ENCODE data around the gene CETN3. TPM values are rescaled to one million over a fixed set of nuclear protein-coding genes. Genes with fewer than 3 reads are reported as not detected.

CETN3 gene
- 10 to 100 TPM; 23.3 to 26.0 TPM for total RNA-seq

DNA sequence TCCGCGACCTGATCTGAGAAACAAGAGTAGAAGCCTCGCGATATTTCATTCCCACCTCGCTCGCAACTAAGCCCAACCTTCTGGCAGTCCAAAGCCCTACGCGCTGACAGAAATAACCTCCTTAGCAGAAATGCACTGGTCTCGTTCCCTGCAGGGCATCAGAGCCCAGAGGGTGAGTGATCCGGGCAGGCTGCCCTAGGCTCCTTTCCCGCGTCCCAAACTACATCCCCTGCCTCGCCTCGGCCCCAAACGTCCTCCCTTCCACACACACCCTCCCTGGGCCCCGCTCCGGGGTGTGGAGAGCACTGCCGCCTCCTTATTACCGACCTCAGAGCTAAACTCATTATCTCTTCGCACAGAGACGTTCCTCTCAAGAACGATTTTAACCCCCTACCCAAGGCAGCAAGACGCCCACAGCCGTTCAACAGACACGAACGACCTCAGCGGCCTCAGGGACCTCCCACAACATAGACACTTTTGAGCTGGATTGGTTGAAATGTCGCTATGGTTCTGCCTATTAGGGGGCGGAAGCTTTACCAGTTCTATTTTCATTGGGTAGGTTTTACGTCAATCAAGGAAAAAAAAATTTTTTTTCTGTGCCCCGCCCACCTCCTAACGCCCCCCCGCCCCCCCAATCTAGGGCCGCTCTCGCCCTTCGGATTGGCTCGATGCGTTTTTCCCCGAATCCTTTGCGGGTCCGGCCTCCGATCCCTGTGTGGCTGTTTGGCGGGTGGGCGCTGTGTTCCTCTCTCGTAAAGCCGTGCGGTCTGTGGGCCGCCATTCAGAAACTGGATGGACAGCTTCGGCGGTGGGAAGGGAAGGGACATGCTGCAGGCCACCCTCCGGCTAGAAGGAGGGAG, at the start of gene CETN3:
Gene CETN3, minus strand, starts transcription at position 439 of the 860 bp plus-strand sequence. Its CDS starts 95 bp downstream, at position 344.
- peak; percentile 92 for DNase-seq (ENCODE audit: low spot score)
- Mint-ChIP-seq H3K9me3 (no peaks in the 10 kb centered on the region), H3K27ac (no peak within 1 kb of the TSS), H3K27me3 (no peaks in the 10 kb centered on the region), H3K36me3 (peaks cover 9% of the 10 kb centered on the region), H3K4me1 (ENCODE audit: low read depth in 2 of 2) (peaks cover 0 to 5% of the 10 kb centered on the region in 2 donors), H3K4me3 (no peak within 1 kb of the TSS)
- ATAC-seq: peak; percentile 97 to 98

DNA sequence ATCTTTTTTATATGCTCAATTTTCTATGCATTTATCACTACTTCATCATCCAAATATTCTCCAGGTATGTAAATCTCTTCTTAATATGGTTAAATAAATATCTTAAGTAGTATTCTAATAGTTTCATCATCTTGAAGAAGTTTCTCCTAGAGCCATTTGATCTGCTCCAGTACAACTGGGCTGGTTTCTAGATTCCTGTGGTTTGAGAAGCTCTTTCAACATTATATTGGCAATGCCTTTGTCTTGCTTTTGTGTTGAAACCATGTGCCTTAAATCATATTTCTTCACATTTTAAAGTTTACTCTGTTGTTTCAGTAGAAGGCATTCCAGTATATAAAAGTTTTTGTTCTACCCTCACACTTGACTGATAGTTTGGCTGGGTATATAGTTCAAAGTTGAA, 37.4 kb upstream of the CETN3 start:
- no peak overlapping the region for H3K27ac Mint-ChIP-seq
- H3K4me3 Mint-ChIP-seq: no peak overlapping the region
- DNase-seq (ENCODE audit: low spot score) (no peak), ATAC-seq (no peak)
- peaks cover 0 to 6% of the 10 kb centered on the region in 2 donors for H3K27me3 Mint-ChIP-seq
- no peaks in the 10 kb centered on the region for H3K4me1 Mint-ChIP-seq (ENCODE audit: low read depth in 2 of 2)
- no peaks in the 10 kb centered on the region for H3K36me3 Mint-ChIP-seq
- H3K9me3 Mint-ChIP-seq: no peaks in the 10 kb centered on the region

DNA sequence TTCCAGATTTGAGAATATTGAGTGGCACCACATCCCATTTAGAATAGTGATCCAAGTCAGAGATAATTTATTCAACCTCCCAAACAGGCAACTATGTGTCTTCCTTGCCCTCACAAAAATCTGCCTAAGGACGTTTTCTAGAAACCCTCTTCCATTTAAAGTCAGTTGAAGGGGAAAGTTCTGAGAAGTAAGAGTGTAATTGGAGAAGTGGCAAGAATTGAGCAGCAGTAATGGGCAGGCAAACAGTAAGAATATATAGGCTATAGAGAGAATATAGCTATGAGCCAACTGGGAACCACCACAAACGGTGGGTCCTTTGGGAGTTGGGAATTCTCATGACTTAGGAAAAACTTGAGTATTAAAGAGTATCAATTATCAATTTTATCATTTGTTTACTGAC, 31.1 kb upstream of the CETN3 start:
- Mint-ChIP-seq H3K9me3 (no peaks in the 10 kb centered on the region), H3K36me3 (no peaks in the 10 kb centered on the region), H3K4me1 (ENCODE audit: low read depth in 2 of 2) (peaks cover 0 to 2% of the 10 kb centered on the region in 2 donors), H3K27me3 (peaks cover 0 to 8% of the 10 kb centered on the region in 2 donors), H3K27ac (no peak overlapping the region), H3K4me3 (peak overlapping the region; percentile 75)
- ATAC-seq: no peak
- DNase-seq (ENCODE audit: low spot score): no peak

DNA sequence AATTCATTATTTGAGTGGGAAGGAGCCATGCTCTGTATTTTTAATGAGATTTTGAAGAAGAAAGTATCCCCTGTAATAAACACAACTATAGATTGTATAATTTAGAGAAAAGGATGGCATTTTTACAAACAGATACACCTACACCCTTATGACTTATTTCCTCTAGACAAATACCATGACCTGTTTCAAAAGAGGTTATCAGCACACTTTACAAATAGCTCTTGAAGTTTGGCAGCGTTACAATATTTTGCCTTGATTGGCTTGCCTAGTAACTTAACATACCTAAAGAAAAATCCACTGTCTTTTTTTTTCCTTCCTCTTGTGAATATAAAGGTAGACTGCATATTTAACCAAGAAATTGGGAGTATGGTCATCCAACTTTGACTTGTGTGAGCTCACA, 28.5 kb upstream of the CETN3 start:
- H3K4me1 Mint-ChIP-seq (ENCODE audit: low read depth in 2 of 2): peaks cover 0 to 2% of the 10 kb centered on the region in 2 donors
- no peak overlapping the region for H3K4me3 Mint-ChIP-seq
- DNase-seq (ENCODE audit: low spot score) (no peak), ATAC-seq (no peak)
- H3K27me3 Mint-ChIP-seq: peaks cover 6 to 10% of the 10 kb centered on the region in 2 donors
- H3K9me3 Mint-ChIP-seq: no peaks in the 10 kb centered on the region
- H3K27ac Mint-ChIP-seq: no peak overlapping the region
- H3K36me3 Mint-ChIP-seq: no peaks in the 10 kb centered on the region

DNA sequence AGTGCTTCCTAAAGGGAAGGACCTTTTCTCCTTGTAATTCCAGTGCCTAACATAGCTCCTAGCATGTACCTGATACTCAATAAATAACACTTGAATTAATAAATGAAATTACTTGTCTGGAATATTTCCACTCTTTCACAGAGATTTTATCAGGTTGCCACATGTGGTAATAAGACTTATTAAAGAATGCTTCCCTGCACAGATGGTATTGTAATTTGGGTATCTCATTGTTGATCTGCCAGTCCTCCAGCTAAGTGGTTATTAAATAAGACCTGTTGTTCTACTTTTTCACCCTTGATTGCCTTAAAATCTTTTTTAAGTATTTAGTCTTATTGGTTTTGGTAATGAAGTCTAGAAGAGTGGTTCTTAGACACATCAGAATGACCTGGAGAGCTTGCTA, 28.1 kb upstream of the CETN3 start:
- DNase-seq (ENCODE audit: low spot score): no peak
- Mint-ChIP-seq H3K36me3 (no peaks in the 10 kb centered on the region), H3K9me3 (no peaks in the 10 kb centered on the region), H3K27ac (no peak overlapping the region), H3K27me3 (peaks cover 7 to 10% of the 10 kb centered on the region in 2 donors), H3K4me1 (ENCODE audit: low read depth in 2 of 2) (peaks cover 0 to 2% of the 10 kb centered on the region in 2 donors), H3K4me3 (no peak overlapping the region)
- ATAC-seq: no peak

DNA sequence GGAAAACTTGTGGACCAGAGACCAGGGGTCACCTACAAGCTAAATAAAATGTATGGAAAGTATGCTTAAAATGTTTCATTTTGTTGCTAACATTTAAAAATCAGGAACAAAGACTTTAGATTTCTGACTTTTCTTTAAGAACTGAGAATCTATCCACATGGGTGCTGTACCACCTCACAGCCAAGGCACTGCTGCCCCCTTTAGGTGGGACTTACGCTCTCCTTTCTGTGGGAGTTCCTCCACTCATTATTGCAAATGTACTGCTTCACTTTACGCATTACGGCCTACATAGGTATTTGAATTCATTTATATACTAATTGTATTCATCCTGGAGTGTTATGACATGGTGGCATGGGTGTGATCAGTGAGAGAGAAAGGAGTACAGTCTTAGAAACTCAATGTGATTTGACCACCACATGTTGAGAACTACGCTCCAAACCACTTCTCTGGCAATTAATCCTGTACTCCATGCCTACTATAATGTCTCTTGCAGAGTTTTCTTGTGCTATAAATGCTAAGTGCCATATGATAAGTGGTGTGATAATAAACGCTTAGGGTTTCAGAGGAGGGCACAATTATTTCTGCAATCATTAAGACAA, 24.7 kb upstream of the CETN3 start:
- DNase-seq (ENCODE audit: low spot score): no peak
- no peaks in the 10 kb centered on the region for H3K9me3 Mint-ChIP-seq
- peaks cover 13 to 17% of the 10 kb centered on the region in 2 donors for H3K27me3 Mint-ChIP-seq
- H3K4me3 Mint-ChIP-seq: no peak overlapping the region
- H3K27ac Mint-ChIP-seq: no peak overlapping the region
- no peaks in the 10 kb centered on the region for H3K36me3 Mint-ChIP-seq
- no peak for ATAC-seq
- no peaks in the 10 kb centered on the region for H3K4me1 Mint-ChIP-seq (ENCODE audit: low read depth in 2 of 2)

DNA sequence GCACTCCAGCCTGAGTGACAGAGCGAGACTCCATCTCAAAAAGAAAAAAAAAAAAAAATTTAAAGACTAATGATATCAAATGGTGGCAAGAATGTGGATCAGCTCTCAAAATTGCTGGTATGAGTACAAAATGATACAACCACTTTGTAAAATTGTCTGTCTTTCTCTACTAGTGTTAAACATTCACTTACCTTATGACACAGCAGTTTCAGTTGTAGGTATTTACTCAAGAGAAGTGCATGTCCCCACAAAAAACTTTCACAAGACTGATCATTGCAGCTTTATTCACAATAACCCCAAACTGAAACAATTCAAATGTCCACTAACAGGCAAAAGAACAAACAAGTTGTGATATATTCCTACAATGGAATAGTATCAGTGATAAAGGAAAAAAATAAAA, 14.7 kb upstream of the CETN3 start:
- no peaks in the 10 kb centered on the region for H3K9me3 Mint-ChIP-seq
- no peaks in the 10 kb centered on the region for H3K4me1 Mint-ChIP-seq (ENCODE audit: low read depth in 2 of 2)
- DNase-seq (ENCODE audit: low spot score) (no peak), ATAC-seq (peak in 1 of 2 donors; percentile 9)
- no peaks in the 10 kb centered on the region for H3K36me3 Mint-ChIP-seq
- H3K27me3 Mint-ChIP-seq: peaks cover 22 to 38% of the 10 kb centered on the region in 2 donors
- H3K27ac Mint-ChIP-seq: no peak overlapping the region
- no peak overlapping the region for H3K4me3 Mint-ChIP-seq

DNA sequence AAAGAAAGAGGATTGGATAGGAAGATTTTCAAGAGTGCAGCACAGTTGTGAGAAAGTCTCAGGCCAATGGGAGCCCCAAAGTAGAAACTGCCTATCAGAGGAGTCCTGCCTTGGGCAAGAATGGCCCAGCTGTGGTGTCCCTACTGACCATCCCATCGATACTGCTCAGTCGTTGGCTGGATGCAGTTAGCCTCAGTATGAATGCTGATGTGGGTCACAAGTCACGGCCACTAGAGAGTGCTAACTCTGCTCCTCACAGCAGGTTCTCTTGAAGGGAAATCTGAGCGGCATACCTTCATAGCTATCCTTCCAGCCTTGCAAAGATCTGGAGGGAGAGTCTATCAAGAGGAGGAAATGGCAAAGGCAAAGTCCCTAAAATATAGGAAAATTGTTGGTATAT, 11.6 kb upstream of the CETN3 start:
- no peaks in the 10 kb centered on the region for H3K9me3 Mint-ChIP-seq
- DNase-seq (ENCODE audit: low spot score) (no peak), ATAC-seq (no peak)
- no peaks in the 10 kb centered on the region for H3K36me3 Mint-ChIP-seq
- peaks cover 27 to 48% of the 10 kb centered on the region in 2 donors for H3K27me3 Mint-ChIP-seq
- no peak overlapping the region for H3K27ac Mint-ChIP-seq
- no peaks in the 10 kb centered on the region for H3K4me1 Mint-ChIP-seq (ENCODE audit: low read depth in 2 of 2)
- H3K4me3 Mint-ChIP-seq: no peak overlapping the region

DNA sequence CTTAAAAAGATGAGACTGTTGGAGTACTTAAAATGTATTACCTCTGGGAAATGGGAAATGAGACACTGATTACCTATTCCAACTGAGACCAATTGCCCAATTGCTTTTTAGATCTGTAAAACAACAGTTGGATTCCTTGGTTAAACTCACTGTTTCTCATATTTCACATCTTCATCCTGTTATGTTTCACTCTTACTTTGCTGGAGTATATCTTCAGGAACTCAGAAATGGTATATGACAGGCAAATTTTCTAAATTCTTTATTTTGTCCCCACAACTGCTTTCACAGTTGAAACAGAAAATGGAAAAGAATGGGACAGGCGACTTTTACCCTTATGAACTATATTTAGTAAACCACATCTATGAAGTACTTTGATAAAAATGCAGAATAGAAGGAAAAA, 8.7 kb upstream of the CETN3 start:
- Mint-ChIP-seq H3K9me3 (no peaks in the 10 kb centered on the region), H3K4me1 (ENCODE audit: low read depth in 2 of 2) (no peaks in the 10 kb centered on the region), H3K36me3 (no peaks in the 10 kb centered on the region), H3K4me3 (no peak overlapping the region), H3K27ac (no peak overlapping the region), H3K27me3 (peaks cover 21 to 30% of the 10 kb centered on the region in 2 donors)
- DNase-seq (ENCODE audit: low spot score) (no peak), ATAC-seq (no peak)

DNA sequence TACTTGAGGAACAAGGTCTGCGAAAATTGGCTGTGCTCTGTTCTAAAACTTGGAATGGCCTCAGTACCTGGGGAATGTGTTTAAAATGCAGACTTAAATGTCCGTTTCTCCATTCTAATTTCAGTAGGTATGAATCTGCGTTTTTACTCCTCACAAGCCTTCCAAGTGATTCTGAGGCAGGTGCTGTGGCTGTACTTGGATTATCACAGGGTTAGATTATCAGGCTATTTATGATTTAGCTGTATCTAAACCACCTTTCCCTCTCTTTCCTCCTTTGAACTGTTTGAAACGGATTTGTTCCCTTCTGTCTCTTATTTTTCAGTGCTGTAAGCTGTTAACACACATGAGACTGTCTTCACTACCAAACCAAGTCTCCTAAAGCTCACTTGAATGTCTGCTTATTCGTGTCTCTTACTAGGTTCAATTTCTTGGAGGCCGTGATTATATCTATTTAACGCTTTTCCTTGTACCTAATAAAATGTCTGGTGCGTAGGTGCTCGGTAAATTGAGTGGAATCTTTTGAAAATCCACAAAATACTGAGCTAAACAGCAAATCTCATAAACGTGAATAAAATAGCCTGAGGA, 714 bp upstream of the CETN3 start:
- no peaks in the 10 kb centered on the region for H3K9me3 Mint-ChIP-seq
- H3K36me3 Mint-ChIP-seq: peaks cover 9% of the 10 kb centered on the region
- H3K4me1 Mint-ChIP-seq (ENCODE audit: low read depth in 2 of 2): peaks cover 0 to 5% of the 10 kb centered on the region in 2 donors
- ATAC-seq: no peak
- no peaks in the 10 kb centered on the region for H3K27me3 Mint-ChIP-seq
- H3K27ac Mint-ChIP-seq: no peak overlapping the region
- DNase-seq (ENCODE audit: low spot score): no peak
- no peak overlapping the region for H3K4me3 Mint-ChIP-seq

DNA sequence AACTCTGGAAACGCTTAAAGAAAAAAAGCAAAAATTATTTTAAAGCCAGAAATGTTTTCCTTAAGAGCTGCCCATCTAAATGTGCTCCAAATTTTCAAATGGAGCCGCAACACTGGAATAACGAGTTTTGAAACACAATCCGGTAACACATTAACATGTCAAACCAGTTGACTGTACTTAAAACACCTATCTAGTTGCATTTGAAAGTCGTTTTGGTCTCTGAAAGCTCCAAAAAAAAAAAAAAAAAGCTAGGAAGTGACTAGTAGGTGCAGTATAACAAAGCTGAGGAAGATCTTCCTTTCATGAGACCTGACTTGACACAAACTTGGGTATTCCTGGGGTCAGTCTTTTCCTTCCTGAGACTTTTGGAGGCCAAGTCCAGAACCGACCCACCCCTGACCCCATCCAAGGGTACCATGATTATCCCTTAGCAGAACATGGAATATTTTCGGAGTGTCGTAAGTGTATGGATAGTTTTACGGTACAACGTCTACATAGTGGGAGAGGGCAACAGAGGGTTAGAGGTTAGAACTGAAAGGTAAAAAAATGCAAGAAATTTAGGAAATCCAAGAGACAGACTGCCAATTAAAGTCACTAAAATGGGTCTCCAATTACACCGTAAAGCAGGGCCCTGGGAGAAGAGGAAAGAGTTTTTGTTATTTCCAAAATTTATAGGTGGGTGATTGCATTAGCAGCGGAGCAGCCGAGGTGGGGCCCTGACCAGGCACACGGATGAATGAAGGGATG, 812 bp downstream of the CETN3 start:
- no peak overlapping the region for H3K4me3 Mint-ChIP-seq
- no peaks in the 10 kb centered on the region for H3K9me3 Mint-ChIP-seq
- DNase-seq (ENCODE audit: low spot score) (no peak), ATAC-seq (no peak)
- peaks cover 9% of the 10 kb centered on the region for H3K36me3 Mint-ChIP-seq
- H3K27ac Mint-ChIP-seq: no peak overlapping the region
- peaks cover 0 to 5% of the 10 kb centered on the region in 2 donors for H3K4me1 Mint-ChIP-seq (ENCODE audit: low read depth in 2 of 2)
- H3K27me3 Mint-ChIP-seq: no peaks in the 10 kb centered on the region

DNA sequence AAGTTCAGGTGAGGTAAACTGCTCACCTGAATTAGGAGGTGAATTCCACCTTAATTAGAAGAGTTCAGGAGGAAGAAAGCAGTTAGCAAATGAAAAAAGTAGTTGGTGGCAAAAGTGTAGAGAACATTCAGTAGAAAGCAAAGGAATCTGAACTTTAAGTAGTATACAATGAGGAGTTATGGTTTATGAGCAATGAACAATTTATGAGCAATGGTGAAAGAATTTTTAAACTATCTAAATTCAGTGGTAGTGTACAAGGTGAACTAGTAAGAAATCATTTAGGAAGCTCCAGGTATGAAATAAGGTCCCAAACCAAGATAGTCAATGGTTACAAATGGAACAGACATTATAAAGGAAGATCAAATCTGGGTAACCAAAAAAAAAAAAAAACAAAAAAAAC, 3.1 kb downstream of the CETN3 start:
- no peak for ATAC-seq
- Mint-ChIP-seq H3K27me3 (no peaks in the 10 kb centered on the region), H3K9me3 (no peaks in the 10 kb centered on the region), H3K4me1 (ENCODE audit: low read depth in 2 of 2) (peaks cover 4 to 5% of the 10 kb centered on the region in 2 donors), H3K36me3 (peaks cover 14% of the 10 kb centered on the region), H3K27ac (no peak overlapping the region), H3K4me3 (no peak overlapping the region)
- no peak for DNase-seq (ENCODE audit: low spot score)

DNA sequence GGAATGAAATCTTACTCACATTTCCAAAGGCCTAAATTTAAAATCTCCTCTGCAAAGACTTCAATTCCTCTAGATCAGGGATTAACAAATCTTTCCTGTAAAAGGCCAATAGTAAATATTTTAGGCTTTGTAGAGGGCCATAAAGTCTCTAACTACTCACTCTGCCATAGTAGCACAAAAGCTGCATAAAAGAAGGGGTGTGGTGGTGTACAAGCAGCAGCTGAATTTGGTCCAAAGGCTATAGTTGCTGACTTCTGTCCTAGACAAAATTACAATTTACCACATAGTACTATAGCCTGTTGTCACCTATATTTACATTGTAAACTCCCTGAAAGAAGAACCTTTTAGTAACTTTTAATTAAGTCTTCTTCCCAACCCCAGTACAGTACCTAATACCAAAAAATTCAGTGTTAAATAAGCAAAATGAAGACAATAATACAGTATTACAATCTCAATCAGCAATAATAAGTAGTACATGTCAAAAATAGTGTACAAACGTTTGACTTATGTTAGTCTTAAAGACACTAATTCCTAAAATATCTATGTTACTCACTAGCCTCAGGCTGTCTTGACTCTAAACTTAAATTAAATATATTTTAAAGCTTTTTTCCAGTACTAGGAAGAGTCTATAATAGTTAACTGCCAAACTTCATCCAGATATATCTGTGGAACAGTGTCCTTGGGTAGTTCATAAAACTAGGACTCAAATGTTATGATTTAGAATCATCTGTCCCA, 6.9 kb downstream of the CETN3 start:
- no peak overlapping the region for H3K4me3 Mint-ChIP-seq
- no peaks in the 10 kb centered on the region for H3K27me3 Mint-ChIP-seq
- peaks cover 22% of the 10 kb centered on the region for H3K36me3 Mint-ChIP-seq
- DNase-seq (ENCODE audit: low spot score): no peak
- peaks cover 4 to 5% of the 10 kb centered on the region in 2 donors for H3K4me1 Mint-ChIP-seq (ENCODE audit: low read depth in 2 of 2)
- no peak for ATAC-seq
- no peaks in the 10 kb centered on the region for H3K9me3 Mint-ChIP-seq
- no peak overlapping the region for H3K27ac Mint-ChIP-seq

Data from natural killer cell treated with Interleukin-12 subunit alpha and Interleukin-12 subunit beta and Interleukin-15 and Interleukin-18, amount 100 ng/mL, for 72 hours (primary cell).